ENCODE results near the gene SRGAP1. TPM values are rescaled to one million over a fixed set of nuclear protein-coding genes. Genes with fewer than 3 reads are reported as not detected.

The SRGAP1 gene
- total RNA-seq, 1 experiment from 2014 or later, result 28.3 TPM

DNA sequence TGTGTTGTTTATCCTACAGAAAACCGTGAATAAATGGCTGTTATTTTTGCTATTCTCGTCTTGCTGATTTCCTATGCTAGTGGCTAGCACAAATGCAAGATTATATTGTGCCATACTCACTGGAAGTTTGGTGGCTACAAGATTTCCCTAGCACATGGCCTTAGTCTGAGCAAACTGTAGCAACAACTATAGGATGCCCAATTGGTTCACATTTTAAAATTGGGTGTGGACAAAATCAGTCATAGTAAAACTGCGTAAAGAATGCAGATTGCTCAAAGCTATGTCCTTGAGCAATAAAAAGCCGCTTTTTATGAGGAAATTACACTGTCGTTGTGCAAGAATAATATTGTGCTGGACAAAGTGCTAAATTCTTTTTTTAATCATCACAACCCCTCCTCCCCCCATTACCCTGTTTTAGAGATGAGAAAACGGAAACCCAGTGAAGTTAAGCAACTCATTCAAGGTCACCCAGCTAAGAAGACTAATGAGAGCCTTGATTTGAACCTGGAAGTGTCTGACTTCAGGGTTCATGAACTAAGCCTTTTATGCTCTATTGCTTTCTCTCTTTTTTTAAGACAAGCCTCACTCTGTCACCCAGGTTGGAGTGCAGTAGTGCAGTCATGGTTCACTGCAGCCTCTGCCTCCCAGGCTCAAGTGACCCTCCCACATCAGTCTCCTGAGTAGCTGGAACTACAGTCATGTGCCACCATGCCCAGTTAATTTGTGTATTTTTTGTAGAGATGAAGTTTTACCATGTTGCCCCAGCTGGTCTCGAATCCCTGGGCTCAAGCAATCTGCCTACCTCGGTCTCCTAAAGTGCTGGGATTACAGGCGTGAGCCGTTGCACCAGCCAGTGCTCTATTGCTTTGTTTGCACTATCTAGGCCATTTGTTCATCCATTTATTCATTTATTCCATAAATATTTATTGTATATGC, 73.6 kb downstream of the SRGAP1 start:
- peak overlapping the region; percentile 89 for H3K27ac Mint-ChIP-seq (ENCODE audit: unreplicated experiment)
- TF ChIP-seq CTCF (IDR thresholded peaks at IDR 0.05; ENCODE audit: unreplicated experiment), result no peak
- intact Hi-C loops (cut with micrococcal nuclease; ENCODE audit: unreplicated experiment), result loop anchor here (1.0 to 10.0 kb wide), 5 partner anchors 56 to 304 kb away; partner anchors contain the start of gene KICS2
- CTCF ChIA-PET, result interaction anchor here (1.5 to 2.2 kb wide), 3 partner anchors 17 to 73 kb away, joined by 6 to 14 read pairs (median 8); partner anchors contain the start of gene SRGAP1
- peaks cover 87% of the 10 kb centered on the region for H3K4me1 Mint-ChIP-seq (ENCODE audit: low read depth, unreplicated experiment)
- H3K27me3 Mint-ChIP-seq (ENCODE audit: unreplicated experiment), result no peaks in the 10 kb centered on the region
- peaks cover 19% of the 10 kb centered on the region for H3K36me3 Mint-ChIP-seq (ENCODE audit: insufficient read depth, unreplicated experiment)
- H3K4me3 Mint-ChIP-seq (ENCODE audit: low read depth, unreplicated experiment), result peak overlapping the region; percentile 33
- DNase-seq, result peak; percentile 63
- peaks cover 6% of the 10 kb centered on the region for H3K9me3 Mint-ChIP-seq (ENCODE audit: low read depth, unreplicated experiment)
- BruUV-seq (replicated peaks), result no TSS peak

DNA sequence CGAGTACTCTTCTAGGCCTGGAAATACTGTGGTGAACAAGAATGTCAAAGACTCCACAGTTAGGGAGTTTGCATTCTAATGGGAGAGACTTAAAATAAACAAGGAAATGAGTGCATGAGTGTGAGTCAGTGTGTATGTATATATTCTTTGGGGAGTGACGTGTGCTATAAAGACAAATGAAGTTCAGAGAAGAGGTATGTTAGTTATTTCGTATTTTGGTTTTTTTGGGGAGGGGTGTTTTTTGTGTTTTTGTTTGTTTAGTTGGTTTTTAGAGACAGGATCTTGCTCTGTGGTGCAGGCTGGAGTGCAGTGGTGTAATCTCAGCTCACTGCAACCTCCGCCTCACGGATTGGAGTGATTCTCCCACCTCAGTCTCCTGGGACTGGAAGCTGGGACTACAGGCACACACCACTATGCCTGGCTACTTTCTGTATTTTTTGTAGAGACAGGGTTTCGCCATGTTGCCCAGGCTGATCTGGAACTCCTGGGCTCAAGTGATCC, 74.3 kb downstream of the SRGAP1 start:
- no peak for TF ChIP-seq CTCF (IDR thresholded peaks at IDR 0.05; ENCODE audit: unreplicated experiment)
- Mint-ChIP-seq H3K27ac (ENCODE audit: unreplicated experiment) (peak overlapping the region; percentile 89), H3K4me1 (ENCODE audit: low read depth, unreplicated experiment) (peaks cover 91% of the 10 kb centered on the region), H3K4me3 (ENCODE audit: low read depth, unreplicated experiment) (peak overlapping the region; percentile 33), H3K9me3 (ENCODE audit: low read depth, unreplicated experiment) (peaks cover 6% of the 10 kb centered on the region), H3K36me3 (ENCODE audit: insufficient read depth, unreplicated experiment) (peaks cover 19% of the 10 kb centered on the region), H3K27me3 (ENCODE audit: unreplicated experiment) (no peaks in the 10 kb centered on the region)
- BruUV-seq (replicated peaks), result no TSS peak
- DNase-seq, result peak; percentile 38
- intact Hi-C loops (cut with micrococcal nuclease; ENCODE audit: unreplicated experiment), result loop anchor here (1.0 to 10.0 kb wide), 5 partner anchors 57 to 303 kb away; partner anchors contain the start of gene KICS2
- CTCF ChIA-PET, result interaction anchor here (1.9 to 2.2 kb wide), 2 partner anchors 17 to 56 kb away, joined by 6 to 8 read pairs; no protein-coding TSS in a partner anchor

DNA sequence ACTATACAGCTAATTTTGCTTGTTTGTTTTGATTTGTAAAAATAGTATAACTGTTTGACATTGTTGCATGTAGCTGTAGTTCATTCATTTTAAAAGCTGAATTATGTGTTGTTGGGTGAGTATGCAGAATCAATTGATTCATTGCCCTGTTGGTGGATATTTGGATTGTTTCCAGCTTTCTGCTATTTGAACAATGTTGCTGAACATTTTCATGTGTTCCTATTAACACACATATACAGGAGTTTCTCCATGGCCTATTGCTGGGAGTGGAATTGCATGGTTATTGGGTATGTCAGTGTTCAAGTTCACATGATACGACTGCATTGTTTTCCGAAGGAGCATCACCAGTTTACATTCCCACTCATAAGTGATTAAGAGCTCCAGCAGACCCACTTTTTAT, 75.3 kb downstream of the SRGAP1 start:
- no peak for DNase-seq
- H3K36me3 Mint-ChIP-seq (ENCODE audit: insufficient read depth, unreplicated experiment), result peaks cover 19% of the 10 kb centered on the region
- peak overlapping the region; percentile 78 for H3K27ac Mint-ChIP-seq (ENCODE audit: unreplicated experiment)
- TF ChIP-seq CTCF (IDR thresholded peaks at IDR 0.05; ENCODE audit: unreplicated experiment), result no peak
- H3K9me3 Mint-ChIP-seq (ENCODE audit: low read depth, unreplicated experiment), result peaks cover 6% of the 10 kb centered on the region
- H3K27me3 Mint-ChIP-seq (ENCODE audit: unreplicated experiment), result no peaks in the 10 kb centered on the region
- H3K4me3 Mint-ChIP-seq (ENCODE audit: low read depth, unreplicated experiment), result no peak overlapping the region
- CTCF ChIA-PET, result no interaction called here
- intact Hi-C loops (cut with micrococcal nuclease; ENCODE audit: unreplicated experiment), result loop anchor here (5.0 to 10.0 kb wide), 4 partner anchors 57 to 303 kb away; partner anchors contain the start of gene KICS2
- no TSS peak for BruUV-seq (replicated peaks)
- peaks cover 85% of the 10 kb centered on the region for H3K4me1 Mint-ChIP-seq (ENCODE audit: low read depth, unreplicated experiment)

- no peak for TF ChIP-seq CTCF (IDR thresholded peaks at IDR 0.05; ENCODE audit: unreplicated experiment)
- intact Hi-C loops (cut with micrococcal nuclease; ENCODE audit: unreplicated experiment), result no loop called here
- Mint-ChIP-seq H3K9me3 (ENCODE audit: low read depth, unreplicated experiment) (peaks cover 6% of the 10 kb centered on the region), H3K27ac (ENCODE audit: unreplicated experiment) (peak overlapping the region; percentile 78), H3K4me1 (ENCODE audit: low read depth, unreplicated experiment) (peaks cover 74% of the 10 kb centered on the region), H3K27me3 (ENCODE audit: unreplicated experiment) (no peaks in the 10 kb centered on the region), H3K4me3 (ENCODE audit: low read depth, unreplicated experiment) (no peak overlapping the region), H3K36me3 (ENCODE audit: insufficient read depth, unreplicated experiment) (peaks cover 18% of the 10 kb centered on the region)
- BruUV-seq (replicated peaks), result no TSS peak
- CTCF ChIA-PET, result interaction anchor here (0.6 kb wide), 1 partner anchor 77 kb away, joined by 3 read pairs; the partner anchor contains the start of gene SRGAP1
- DNase-seq, result no peak
Measured at GRCh38 chr12:63921157-63921556, 76.7 kb downstream of the SRGAP1 start.
